Measurements from ENCODE around the gene OSBPL6.

DNA sequence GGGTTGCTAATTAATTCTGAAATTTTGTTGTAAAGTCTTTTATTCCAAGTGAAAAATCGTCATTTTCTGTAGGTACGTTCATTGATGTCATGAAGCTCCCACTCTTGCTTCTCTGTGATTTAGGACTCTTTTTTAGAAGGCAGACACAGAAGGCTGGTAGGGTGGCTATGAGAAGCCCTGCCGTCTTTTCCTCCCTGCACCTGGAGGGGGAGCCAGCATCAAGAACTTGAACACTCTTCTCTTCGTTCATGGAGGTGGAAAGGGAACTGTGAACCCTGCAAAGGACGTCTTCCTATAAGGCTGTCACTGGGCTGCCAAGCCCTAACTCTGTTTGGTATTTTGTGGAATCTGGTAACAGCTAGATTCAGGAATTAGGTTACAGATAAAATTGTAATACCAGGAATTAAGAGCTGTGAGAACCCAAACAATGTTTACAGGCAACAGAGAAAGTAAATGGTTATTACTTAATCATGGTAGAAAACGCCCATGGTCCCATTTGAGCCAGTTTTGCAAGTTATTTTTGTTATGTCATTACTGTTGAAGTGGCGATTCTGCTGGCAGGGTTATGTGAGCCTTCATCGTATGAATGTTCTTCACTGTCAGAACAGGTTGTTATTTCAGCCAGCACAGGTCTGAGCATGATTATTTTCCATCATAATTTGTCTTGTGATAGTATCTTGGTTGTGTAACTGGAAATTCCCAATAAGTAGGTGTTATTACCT is 112.2 kb downstream of the OSBPL6 start:
- TF ChIP-seq, protein P1, sequence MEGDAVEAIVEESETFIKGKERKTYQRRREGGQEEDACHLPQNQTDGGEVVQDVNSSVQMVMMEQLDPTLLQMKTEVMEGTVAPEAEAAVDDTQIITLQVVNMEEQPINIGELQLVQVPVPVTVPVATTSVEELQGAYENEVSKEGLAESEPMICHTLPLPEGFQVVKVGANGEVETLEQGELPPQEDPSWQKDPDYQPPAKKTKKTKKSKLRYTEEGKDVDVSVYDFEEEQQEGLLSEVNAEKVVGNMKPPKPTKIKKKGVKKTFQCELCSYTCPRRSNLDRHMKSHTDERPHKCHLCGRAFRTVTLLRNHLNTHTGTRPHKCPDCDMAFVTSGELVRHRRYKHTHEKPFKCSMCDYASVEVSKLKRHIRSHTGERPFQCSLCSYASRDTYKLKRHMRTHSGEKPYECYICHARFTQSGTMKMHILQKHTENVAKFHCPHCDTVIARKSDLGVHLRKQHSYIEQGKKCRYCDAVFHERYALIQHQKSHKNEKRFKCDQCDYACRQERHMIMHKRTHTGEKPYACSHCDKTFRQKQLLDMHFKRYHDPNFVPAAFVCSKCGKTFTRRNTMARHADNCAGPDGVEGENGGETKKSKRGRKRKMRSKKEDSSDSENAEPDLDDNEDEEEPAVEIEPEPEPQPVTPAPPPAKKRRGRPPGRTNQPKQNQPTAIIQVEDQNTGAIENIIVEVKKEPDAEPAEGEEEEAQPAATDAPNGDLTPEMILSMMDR (IDR thresholded peaks at IDR 0.05): peak in 2 of 3 experiments; percentile 12 to 48
- no peak for TF ChIP-seq POLR2A (IDR thresholded peaks at IDR 0.05)
